ENCODE measurements around the gene C2CD4B. TPM values are rescaled to one million over a fixed set of nuclear protein-coding genes. Genes with fewer than 3 reads are reported as not detected.

The C2CD4B gene
- total and polyA plus RNA-seq, 2 experiments from 2014 or later = 1.0 to 2.6 TPM

DNA sequence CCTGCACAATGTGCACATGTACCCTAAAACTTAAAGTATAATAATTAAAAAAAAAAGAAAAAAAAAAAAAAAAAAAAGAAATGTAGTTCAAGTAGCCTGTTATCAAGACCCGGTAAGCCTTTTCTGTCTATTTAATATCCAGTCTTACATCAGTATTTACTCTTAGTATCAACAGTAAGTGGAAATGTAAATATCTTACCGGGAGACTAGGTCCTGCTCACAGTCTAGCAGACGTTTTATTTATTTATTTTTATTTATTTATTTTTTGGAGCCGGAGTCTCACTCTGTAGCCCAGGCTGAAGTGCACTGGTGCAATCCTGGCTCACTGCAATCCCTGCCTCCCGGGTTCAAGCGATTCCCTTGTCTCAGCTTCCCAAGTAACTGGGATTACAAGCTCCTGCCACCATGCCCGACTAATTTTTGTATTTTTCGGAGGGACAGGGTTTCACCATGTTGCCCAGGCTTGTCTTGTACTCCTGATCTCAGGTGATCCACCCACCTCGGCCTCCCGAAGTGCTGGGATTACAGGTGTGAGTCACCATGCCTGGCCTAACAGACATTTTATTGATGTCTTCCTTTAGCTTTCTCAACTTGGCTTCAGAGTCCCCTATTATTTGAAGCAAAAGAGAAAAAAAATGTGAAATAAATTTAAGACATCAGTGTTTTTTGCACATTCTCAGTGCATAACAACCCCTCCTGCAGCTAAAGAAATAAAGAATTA is 19.9 kb downstream of the C2CD4B start:
- no peaks in the 10 kb centered on the region for H3K4me1 ChIP-seq (ENCODE audit: insufficient read depth)
- no peaks in the 10 kb centered on the region for H3K27me3 ChIP-seq
- no peak for DNase-seq (ENCODE audit: low spot score)
- 68% methylated on average over 10 of the region's 10 CpGs for WGBS (ENCODE audit: low lambda C conversion rate, missing lambda C conversion rate)
- no peaks in the 10 kb centered on the region for H3K36me3 ChIP-seq (replicated peaks; ENCODE audit: insufficient read depth, low read depth)
- no peak overlapping the region for H3K4me2 ChIP-seq
- H3K4me3 ChIP-seq = no peak overlapping the region
- H3K27ac ChIP-seq = no peak overlapping the region
- H3K9me2 ChIP-seq (replicated peaks; ENCODE audit: insufficient read depth) = no peaks in the 10 kb centered on the region
- TF ChIP-seq, protein P1, sequence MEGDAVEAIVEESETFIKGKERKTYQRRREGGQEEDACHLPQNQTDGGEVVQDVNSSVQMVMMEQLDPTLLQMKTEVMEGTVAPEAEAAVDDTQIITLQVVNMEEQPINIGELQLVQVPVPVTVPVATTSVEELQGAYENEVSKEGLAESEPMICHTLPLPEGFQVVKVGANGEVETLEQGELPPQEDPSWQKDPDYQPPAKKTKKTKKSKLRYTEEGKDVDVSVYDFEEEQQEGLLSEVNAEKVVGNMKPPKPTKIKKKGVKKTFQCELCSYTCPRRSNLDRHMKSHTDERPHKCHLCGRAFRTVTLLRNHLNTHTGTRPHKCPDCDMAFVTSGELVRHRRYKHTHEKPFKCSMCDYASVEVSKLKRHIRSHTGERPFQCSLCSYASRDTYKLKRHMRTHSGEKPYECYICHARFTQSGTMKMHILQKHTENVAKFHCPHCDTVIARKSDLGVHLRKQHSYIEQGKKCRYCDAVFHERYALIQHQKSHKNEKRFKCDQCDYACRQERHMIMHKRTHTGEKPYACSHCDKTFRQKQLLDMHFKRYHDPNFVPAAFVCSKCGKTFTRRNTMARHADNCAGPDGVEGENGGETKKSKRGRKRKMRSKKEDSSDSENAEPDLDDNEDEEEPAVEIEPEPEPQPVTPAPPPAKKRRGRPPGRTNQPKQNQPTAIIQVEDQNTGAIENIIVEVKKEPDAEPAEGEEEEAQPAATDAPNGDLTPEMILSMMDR (IDR thresholded peaks at IDR 0.05; ENCODE audit: poor library complexity) = no peak
- no peak for TF ChIP-seq EZH2phosphoT487 (IDR thresholded peaks at IDR 0.05; ENCODE audit: low read depth, severe bottlenecking, unreplicated experiment)
- TF ChIP-seq EZH2 (IDR thresholded peaks at IDR 0.05; ENCODE audit: borderline replicate concordance) = no peak
- no peak overlapping the region for H2AFZ ChIP-seq
- H3K79me2 ChIP-seq = no peaks in the 10 kb centered on the region
- no peaks in the 10 kb centered on the region for H4K20me1 ChIP-seq (ENCODE audit: insufficient read depth, poor library complexity, severe bottlenecking)
- no peaks in the 10 kb centered on the region for H3K9me3 ChIP-seq (ENCODE audit: low read depth)

DNA sequence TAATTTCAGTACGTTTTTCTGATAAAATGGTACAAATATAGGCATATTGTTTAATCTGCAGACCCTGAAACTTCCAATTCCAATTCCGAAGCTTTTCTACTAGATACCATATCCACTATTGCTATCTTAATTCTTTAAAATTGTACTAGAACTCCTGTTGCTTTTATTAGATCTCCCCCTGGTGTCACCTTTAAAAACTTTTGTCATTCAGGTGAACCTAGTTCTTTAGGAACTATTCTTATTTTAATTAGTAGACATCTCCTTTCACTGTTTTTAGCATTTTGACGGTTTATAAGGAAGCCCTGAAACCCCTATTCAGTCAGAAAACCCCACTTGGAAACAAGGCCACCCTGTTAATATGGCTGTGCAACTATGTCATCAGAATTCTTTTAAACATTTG is 22.3 kb downstream of the C2CD4B start:
- peak overlapping the region; percentile 55 for H3K27ac ChIP-seq
- H3K4me3 ChIP-seq = no peak overlapping the region
- H3K9me2 ChIP-seq (replicated peaks; ENCODE audit: insufficient read depth) = no peaks in the 10 kb centered on the region
- H4K20me1 ChIP-seq (ENCODE audit: insufficient read depth, poor library complexity, severe bottlenecking) = no peaks in the 10 kb centered on the region
- DNase-seq (ENCODE audit: low spot score) = no peak
- no peaks in the 10 kb centered on the region for H3K4me1 ChIP-seq (ENCODE audit: insufficient read depth)
- no peaks in the 10 kb centered on the region for H3K36me3 ChIP-seq (replicated peaks; ENCODE audit: insufficient read depth, low read depth)
- peak overlapping the region; percentile 13 for H3K4me2 ChIP-seq
- no peak overlapping the region for H2AFZ ChIP-seq
- no peaks in the 10 kb centered on the region for H3K79me2 ChIP-seq
- H3K9me3 ChIP-seq (ENCODE audit: low read depth) = no peaks in the 10 kb centered on the region
- WGBS (ENCODE audit: low lambda C conversion rate, missing lambda C conversion rate) = 70% methylated on average over 3 of the region's 3 CpGs
- no peaks in the 10 kb centered on the region for H3K27me3 ChIP-seq
- no peak for TF ChIP-seq EZH2 (IDR thresholded peaks at IDR 0.05; ENCODE audit: borderline replicate concordance)
- TF ChIP-seq, protein P1 (IDR thresholded peaks at IDR 0.05; ENCODE audit: poor library complexity) = peak; percentile 25

DNA sequence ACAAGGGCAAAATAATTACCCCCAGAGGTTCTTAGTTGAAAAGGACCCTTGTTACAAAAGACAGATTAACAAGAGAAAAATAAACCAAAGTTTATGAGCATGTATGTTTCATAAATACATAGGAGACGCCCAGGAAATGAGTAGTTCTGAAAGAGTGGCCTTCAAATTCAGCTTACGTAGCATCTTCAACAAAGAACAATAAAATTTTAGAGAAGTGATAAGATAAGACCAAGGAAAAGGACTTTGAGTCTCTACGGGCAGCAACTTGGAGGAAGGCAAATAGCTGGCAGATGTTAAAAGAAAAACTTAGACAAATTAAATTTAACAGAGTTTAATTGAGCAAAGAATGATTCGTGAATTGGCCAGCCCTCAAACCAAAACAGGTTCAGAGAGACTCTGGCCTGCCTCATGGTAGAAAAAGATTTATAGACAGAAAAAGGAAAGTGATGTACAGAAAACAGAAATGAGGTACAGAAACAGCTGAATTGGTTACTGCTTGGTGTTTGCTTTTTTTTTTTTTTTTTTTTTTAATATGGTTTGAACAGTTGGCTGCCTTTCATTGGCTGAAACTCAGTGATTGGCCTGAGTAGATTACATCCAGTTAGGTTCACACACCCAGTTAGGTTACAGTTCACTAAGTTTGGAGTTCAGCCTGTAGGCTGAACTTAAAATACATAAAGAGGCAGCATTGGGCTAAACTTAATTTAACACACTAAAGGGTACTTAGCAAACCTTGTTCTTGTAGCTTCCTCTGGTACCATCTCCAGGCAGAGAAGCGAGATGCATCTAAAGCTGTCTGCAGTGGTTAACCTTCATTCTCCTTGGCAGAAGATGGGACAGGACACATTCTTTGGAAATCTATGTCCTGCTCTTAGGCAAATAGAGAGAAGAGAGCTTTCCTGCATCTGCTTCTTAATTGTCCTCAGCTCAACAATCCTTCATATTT is 23.2 kb downstream of the C2CD4B start:
- H3K79me2 ChIP-seq = no peaks in the 10 kb centered on the region
- WGBS (ENCODE audit: low lambda C conversion rate, missing lambda C conversion rate) = 49% methylated on average over 5 of the region's 5 CpGs

More for the DNA sequence above, 23.2 kb downstream of the C2CD4B start:
- Histone ChIP-seq H3K4me2 (peak overlapping the region; percentile 13), H2AFZ (no peak overlapping the region), H3K9me3 (ENCODE audit: low read depth) (no peaks in the 10 kb centered on the region), H4K20me1 (ENCODE audit: insufficient read depth, poor library complexity, severe bottlenecking) (no peaks in the 10 kb centered on the region), H3K27ac (peak overlapping the region; percentile 69), H3K27me3 (no peaks in the 10 kb centered on the region), H3K9me2 (replicated peaks; ENCODE audit: insufficient read depth) (no peaks in the 10 kb centered on the region), H3K4me3 (no peak overlapping the region), H3K36me3 (replicated peaks; ENCODE audit: insufficient read depth, low read depth) (no peaks in the 10 kb centered on the region), H3K4me1 (ENCODE audit: insufficient read depth) (no peaks in the 10 kb centered on the region)
- TF ChIP-seq EZH2phosphoT487 (IDR thresholded peaks at IDR 0.05; ENCODE audit: low read depth, severe bottlenecking, unreplicated experiment) (no peak), EZH2 (IDR thresholded peaks at IDR 0.05; ENCODE audit: borderline replicate concordance) (no peak)
- TF ChIP-seq, protein P1 (IDR thresholded peaks at IDR 0.05; ENCODE audit: poor library complexity) = no peak
- DNase-seq (ENCODE audit: low spot score) = no peak
